Calu3 (cell line): ENCODE data around the gene PPHLN1. TPM values are rescaled to one million over a fixed set of nuclear protein-coding genes. Genes with fewer than 3 reads are reported as not detected.

ENCODE experiments used
- BruUV-seq: library from RNA; stranded (reverse); fragments of 400-500 nt; replicated peaks from 2 replicates; lab custom pipeline; 2021; lab: Mats Ljungman, UMichigan
- CTCF ChIA-PET: fragments of 300-600 bp; sonication (Branson Sonifier 250); formaldehyde crosslinking; loops from one replicate; lab custom pipeline; 2022; ENCODE audit warnings: antibody characterized with exemption; lab: Charles Lee
- DNase-seq: peaks from one replicate; pipeline ENCODE4 v3.0.0; 2022
- H3K27ac Mint-ChIP-seq: one replicate; pipeline ENCODE4 v1.8.0; 2022; ENCODE audit warnings: mixed read lengths; ENCODE audit not compliant: unreplicated experiment
- H3K27me3 Mint-ChIP-seq: one replicate; pipeline ENCODE4 v1.8.0; 2022; ENCODE audit warnings: mixed read lengths; ENCODE audit not compliant: unreplicated experiment
- H3K36me3 Mint-ChIP-seq: one replicate; pipeline ENCODE4 v1.8.0; 2022; ENCODE audit warnings: mild to moderate bottlenecking, moderate library complexity, mixed read lengths; ENCODE audit not compliant: insufficient read depth, unreplicated experiment
- H3K4me1 Mint-ChIP-seq: one replicate; pipeline ENCODE4 v1.8.0; 2022; ENCODE audit warnings: mild to moderate bottlenecking, low read depth, mixed read lengths; ENCODE audit not compliant: unreplicated experiment
- H3K4me3 Mint-ChIP-seq: one replicate; pipeline ENCODE4 v1.8.0; 2022; ENCODE audit warnings: mild to moderate bottlenecking, low read depth, moderate library complexity, mixed read lengths; ENCODE audit not compliant: unreplicated experiment
- H3K9me3 Mint-ChIP-seq: one replicate; pipeline ENCODE4 v1.8.0; 2022; ENCODE audit warnings: low read depth, mixed read lengths; ENCODE audit not compliant: unreplicated experiment
- CTCF ChIP-seq: fragments of 200-600 bp; IDR thresholded peaks from one replicate; pipeline ENCODE4 v1.8.0; 2022; ENCODE audit warnings: antibody characterized with exemption; ENCODE audit not compliant: unreplicated experiment
- intact Hi-C: fragments of 100-400 bp; cut with micrococcal nuclease; formaldehyde crosslinking; loops from one replicate; pipeline ENCODE4 v1.10.0; 2022; ENCODE audit not compliant: unreplicated experiment
- total RNA-seq: library from RNA; stranded (reverse); gene quantifications from 2 replicates; pipeline ENCODE4 v1.2.3, GENCODE V29; 2022

Gene PPHLN1
- total RNA-seq, 1 experiment from 2014 or later, result 41.5 TPM

- peaks cover 22% of the 10 kb centered on the region for H3K36me3 Mint-ChIP-seq
- TF ChIP-seq CTCF, result no peak
- H3K4me1 Mint-ChIP-seq, result peaks cover 8% of the 10 kb centered on the region
- intact Hi-C loops, result no loop called here
- no peaks in the 10 kb centered on the region for H3K27me3 Mint-ChIP-seq
- H3K9me3 Mint-ChIP-seq, result no peaks in the 10 kb centered on the region
- no TSS peak for BruUV-seq
- DNase-seq, result no peak
- H3K27ac Mint-ChIP-seq, result no peak overlapping the region
- CTCF ChIA-PET, result no interaction called here
- no peak overlapping the region for H3K4me3 Mint-ChIP-seq
These were observed 122.9 kb downstream of the PPHLN1 start for GRCh38 chr12:42448841-42449240.

DNA sequence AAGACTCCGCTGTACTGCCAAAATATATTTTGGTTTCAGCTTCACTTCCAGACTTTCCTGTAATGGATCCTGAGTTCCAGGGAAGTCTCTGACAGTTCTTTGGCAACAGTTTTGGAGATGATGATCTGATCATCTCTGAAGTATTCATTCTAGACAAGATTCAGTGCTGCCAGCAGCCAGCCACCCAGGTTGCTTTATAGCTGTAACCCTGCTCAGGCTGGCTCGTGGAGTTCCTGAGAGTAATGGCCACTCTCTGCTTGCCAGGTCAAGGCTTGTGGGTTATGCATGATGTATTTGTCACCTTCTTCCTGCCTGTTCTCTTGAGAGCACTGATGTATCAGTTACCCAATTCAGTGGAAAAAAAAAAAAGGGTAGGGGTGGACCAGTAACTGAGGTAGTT, 124.3 kb downstream of the PPHLN1 start:
- no peak for DNase-seq
- BruUV-seq, result no TSS peak
- CTCF ChIA-PET, result no interaction called here
- TF ChIP-seq CTCF, result no peak
- Mint-ChIP-seq H3K36me3 (peaks cover 22% of the 10 kb centered on the region), H3K27ac (no peak overlapping the region), H3K4me1 (peaks cover 8% of the 10 kb centered on the region), H3K9me3 (no peaks in the 10 kb centered on the region), H3K4me3 (no peak overlapping the region), H3K27me3 (no peaks in the 10 kb centered on the region)
- intact Hi-C loops, result no loop called here

DNA sequence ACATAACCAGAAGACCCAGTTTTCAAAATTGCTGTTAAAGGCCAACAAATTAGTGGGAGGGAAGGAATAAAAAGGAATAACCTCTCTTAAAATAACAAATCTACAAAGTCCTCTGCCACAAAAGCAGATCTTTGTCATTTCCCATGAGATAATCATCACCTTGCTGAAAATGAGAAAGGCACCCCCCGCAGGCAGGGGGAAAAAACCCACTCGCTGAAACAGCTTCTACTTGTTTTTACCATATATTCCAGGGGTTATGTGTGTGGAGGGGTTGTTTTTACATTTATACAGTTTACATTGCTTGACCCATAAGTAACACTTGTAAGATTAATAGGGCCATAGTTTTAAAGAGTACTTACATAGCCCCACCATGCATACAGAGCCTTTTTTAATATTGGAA, 132.6 kb downstream of the PPHLN1 start:
- H3K27ac Mint-ChIP-seq, result no peak overlapping the region
- H3K27me3 Mint-ChIP-seq, result no peaks in the 10 kb centered on the region
- no peak for TF ChIP-seq CTCF
- CTCF ChIA-PET, result no interaction called here
- peaks cover 5% of the 10 kb centered on the region for H3K36me3 Mint-ChIP-seq
- no TSS peak for BruUV-seq
- H3K9me3 Mint-ChIP-seq, result no peaks in the 10 kb centered on the region
- no peak overlapping the region for H3K4me3 Mint-ChIP-seq
- no peak for DNase-seq
- intact Hi-C loops, result no loop called here
- no peaks in the 10 kb centered on the region for H3K4me1 Mint-ChIP-seq

DNA sequence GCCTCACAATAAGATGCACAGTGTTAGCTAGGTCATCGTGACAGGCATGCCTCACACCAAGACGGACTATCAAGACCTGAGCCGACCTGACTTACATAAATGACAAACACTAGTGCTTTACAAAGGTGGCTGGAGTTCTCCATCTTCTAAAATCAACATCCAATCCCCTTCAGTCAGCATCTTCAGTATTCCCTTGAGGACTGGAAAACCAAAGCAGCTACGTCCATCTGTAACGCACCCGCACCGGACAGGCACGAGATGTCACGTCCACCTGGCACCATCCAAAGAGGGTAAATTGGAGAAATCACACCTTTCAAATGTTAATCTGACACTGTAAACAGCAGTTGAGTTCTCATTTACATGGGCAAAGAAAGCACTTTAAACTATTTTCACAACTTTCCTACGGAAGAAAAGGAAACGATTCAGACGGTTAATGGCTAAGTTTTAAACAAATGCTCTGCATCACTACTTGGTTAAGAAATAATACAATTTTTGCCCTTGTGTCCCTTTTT, 133.4 kb downstream of the PPHLN1 start:
- Mint-ChIP-seq H3K9me3 (no peaks in the 10 kb centered on the region), H3K36me3 (peaks cover 11% of the 10 kb centered on the region), H3K4me1 (no peaks in the 10 kb centered on the region), H3K27ac (no peak overlapping the region), H3K27me3 (no peaks in the 10 kb centered on the region), H3K4me3 (no peak overlapping the region)
- no TSS peak for BruUV-seq
- TF ChIP-seq CTCF, result no peak
- intact Hi-C loops, result no loop called here
- DNase-seq, result no peak
- CTCF ChIA-PET, result no interaction called here
